Right atrium auricular region (tissue), 2 donors: ENCODE measurements around the gene OR52B6. TPM values are rescaled to one million over a fixed set of nuclear protein-coding genes. Genes with fewer than 3 reads are reported as not detected.

Experiments
- DNase-seq: peaks from one replicate; pipeline ENCODE4 v3.0.0-alpha.2; 2019; ENCODE audit warnings: low spot score
- H3K27ac ChIP-seq, 2 donors: fragments of 200-600 bp; sonication (generic); 1 replicate in 1 of 2; 2 replicates in 1 of 2; pipeline ENCODE4 v1.5.1; 2016 to 2019
- H3K27me3 ChIP-seq, 2 donors: fragments of 200-600 bp; sonication (generic); one replicate each; pipeline versions ENCODE4 v1.5.1 to v1.6.0; 2017 to 2019
- H3K36me3 ChIP-seq: fragments of 200-600 bp; sonication (generic); one replicate; pipeline ENCODE4 v1.5.1; 2016
- H3K4me1 ChIP-seq, 2 donors: fragments of 200-600 bp; sonication (generic); one replicate each; pipeline versions ENCODE4 v1.5.1 to v1.6.0; 2017 to 2019
- H3K4me3 ChIP-seq, 2 donors: fragments of 200-600 bp; sonication (generic); 1 replicate in 1 of 2; 2 replicates in 1 of 2; pipeline ENCODE4 v1.5.1; 2017 to 2019; ENCODE audit warnings: mild to moderate bottlenecking in 1 of 2, moderate library complexity in 1 of 2
- H3K9me3 ChIP-seq, 2 donors: fragments of 200-600 bp; sonication (generic); one replicate each; pipeline ENCODE4 v1.5.1; 2019
- total RNA-seq, 2 donors: library from RNA; depleted of rRNA; stranded (reverse); fragments of >200 nt; gene quantifications; one replicate each; pipeline ENCODE4 v1.1.0, GENCODE V29; 2016
- TF ChIP-seq, protein P1 (sequence below), 2 donors: fragments of 200-600 bp; sonication (generic); IDR thresholded peaks; one replicate each; pipeline ENCODE4 v1.5.1; 2019; ENCODE audit warnings: antibody characterized with exemption in 2 of 2

Gene OR52B6
- total RNA-seq, 2 donors from 2014 or later: not detected

GRCh38 chr11:5556596-5557188, 24.0 kb upstream of the OR52B6 start:
- DNase-seq: no peak
- H3K4me3 ChIP-seq: no peak overlapping the region
- TF ChIP-seq, protein P1, sequence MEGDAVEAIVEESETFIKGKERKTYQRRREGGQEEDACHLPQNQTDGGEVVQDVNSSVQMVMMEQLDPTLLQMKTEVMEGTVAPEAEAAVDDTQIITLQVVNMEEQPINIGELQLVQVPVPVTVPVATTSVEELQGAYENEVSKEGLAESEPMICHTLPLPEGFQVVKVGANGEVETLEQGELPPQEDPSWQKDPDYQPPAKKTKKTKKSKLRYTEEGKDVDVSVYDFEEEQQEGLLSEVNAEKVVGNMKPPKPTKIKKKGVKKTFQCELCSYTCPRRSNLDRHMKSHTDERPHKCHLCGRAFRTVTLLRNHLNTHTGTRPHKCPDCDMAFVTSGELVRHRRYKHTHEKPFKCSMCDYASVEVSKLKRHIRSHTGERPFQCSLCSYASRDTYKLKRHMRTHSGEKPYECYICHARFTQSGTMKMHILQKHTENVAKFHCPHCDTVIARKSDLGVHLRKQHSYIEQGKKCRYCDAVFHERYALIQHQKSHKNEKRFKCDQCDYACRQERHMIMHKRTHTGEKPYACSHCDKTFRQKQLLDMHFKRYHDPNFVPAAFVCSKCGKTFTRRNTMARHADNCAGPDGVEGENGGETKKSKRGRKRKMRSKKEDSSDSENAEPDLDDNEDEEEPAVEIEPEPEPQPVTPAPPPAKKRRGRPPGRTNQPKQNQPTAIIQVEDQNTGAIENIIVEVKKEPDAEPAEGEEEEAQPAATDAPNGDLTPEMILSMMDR (IDR thresholded peaks at IDR 0.05): no peak
- H3K27me3 ChIP-seq: no peaks in the 10 kb centered on the region
- no peaks in the 10 kb centered on the region for H3K36me3 ChIP-seq
- H3K9me3 ChIP-seq: no peaks in the 10 kb centered on the region
- no peak overlapping the region for H3K27ac ChIP-seq
- no peaks in the 10 kb centered on the region for H3K4me1 ChIP-seq

GRCh38 chr11:5557751-5558150, 22.9 kb upstream of the OR52B6 start:
- H3K27ac ChIP-seq: no peak overlapping the region
- no peaks in the 10 kb centered on the region for H3K9me3 ChIP-seq
- no peaks in the 10 kb centered on the region for H3K36me3 ChIP-seq
- H3K4me1 ChIP-seq: no peaks in the 10 kb centered on the region
- no peak overlapping the region for H3K4me3 ChIP-seq
- DNase-seq: no peak
- TF ChIP-seq, protein P1 (IDR thresholded peaks at IDR 0.05): no peak
- H3K27me3 ChIP-seq: no peaks in the 10 kb centered on the region

- H3K27ac ChIP-seq: no peak overlapping the region
- no peaks in the 10 kb centered on the region for H3K4me1 ChIP-seq
- H3K36me3 ChIP-seq: no peaks in the 10 kb centered on the region
- TF ChIP-seq, protein P1 (IDR thresholded peaks at IDR 0.05): no peak
- H3K4me3 ChIP-seq: no peak overlapping the region
- H3K9me3 ChIP-seq: no peaks in the 10 kb centered on the region
- H3K27me3 ChIP-seq: no peaks in the 10 kb centered on the region
- no peak for DNase-seq
Observed at GRCh38 chr11:5564259-5565019, 16.2 kb upstream of the OR52B6 start.

- Histone ChIP-seq H3K27me3 (no peaks in the 10 kb centered on the region), H3K4me1 (no peaks in the 10 kb centered on the region), H3K9me3 (no peaks in the 10 kb centered on the region), H3K36me3 (no peaks in the 10 kb centered on the region), H3K4me3 (no peak overlapping the region), H3K27ac (no peak overlapping the region)
- TF ChIP-seq, protein P1 (IDR thresholded peaks at IDR 0.05): no peak
- DNase-seq: no peak
Observed at GRCh38 chr11:5574654-5575053, 6.0 kb upstream of the OR52B6 start.

GRCh38 chr11:5575152-5575551, 5.5 kb upstream of the OR52B6 start:
- TF ChIP-seq, protein P1 (IDR thresholded peaks at IDR 0.05): no peak
- H3K27ac ChIP-seq: no peak overlapping the region
- no peaks in the 10 kb centered on the region for H3K27me3 ChIP-seq
- no peak for DNase-seq
- H3K4me3 ChIP-seq: no peak overlapping the region
- no peaks in the 10 kb centered on the region for H3K4me1 ChIP-seq
- H3K36me3 ChIP-seq: no peaks in the 10 kb centered on the region
- H3K9me3 ChIP-seq: no peaks in the 10 kb centered on the region
